GM18868 (cell line): ENCODE data around the gene OOSP1.
"Not testable (repeated sequence)": the region's sequence is repeated elsewhere in the genome, so short reads cannot be mapped to it uniquely, and the experiment has no call there.

Experiments used
- ATAC-seq: cut with Tn5 transposase; IDR thresholded peaks from one replicate; pipeline ENCODE4 v1.9.1; 2021; ENCODE audit warnings: mild to moderate bottlenecking, moderate library complexity; ENCODE audit not compliant: unreplicated experiment

Gene OOSP1

GRCh38 chr11:59938132-59938531 lies at the start of gene OOSP1:
TSS of gene OOSP1 (plus strand) at chr11:59938432. CDS start at chr11:59938455, 23 bp downstream.
- ATAC-seq, result no peak

- no peak for ATAC-seq
Measured at GRCh38 chr11:59891781-59892181, 46.5 kb upstream of the OOSP1 start.

GRCh38 chr11:59894616-59895015 lies 43.6 kb upstream of the OOSP1 start:
- no peak for ATAC-seq

- no peak for ATAC-seq
Measured at GRCh38 chr11:59898046-59898445, 40.2 kb upstream of the OOSP1 start.

GRCh38 chr11:59898650-59899049 lies 39.6 kb upstream of the OOSP1 start:
- no peak for ATAC-seq

GRCh38 chr11:59899532-59899931 lies 38.7 kb upstream of the OOSP1 start:
- ATAC-seq, result no peak

GRCh38 chr11:59900366-59901126 lies 37.7 kb upstream of the OOSP1 start:
- ATAC-seq, result no peak

GRCh38 chr11:59901306-59901705 lies 36.9 kb upstream of the OOSP1 start:
- ATAC-seq, result no peak

GRCh38 chr11:59903569-59903968 lies 34.7 kb upstream of the OOSP1 start:
- not testable (repeated sequence) for ATAC-seq

GRCh38 chr11:59918480-59918879 lies 19.8 kb upstream of the OOSP1 start:
- ATAC-seq, result no peak

GRCh38 chr11:59918987-59919589 lies 19.1 kb upstream of the OOSP1 start:
- ATAC-seq, result no peak

- no peak for ATAC-seq
Measured at GRCh38 chr11:59923813-59924212, 14.4 kb upstream of the OOSP1 start.

- no peak for ATAC-seq
Measured at GRCh38 chr11:59931688-59932087, 6.5 kb upstream of the OOSP1 start.

- ATAC-seq, result no peak
Measured at GRCh38 chr11:59938718-59939117, 486 bp downstream of the OOSP1 start.

- ATAC-seq, result no peak
Measured at GRCh38 chr11:59939482-59939881, 1.2 kb downstream of the OOSP1 start.

- no peak for ATAC-seq
Measured at GRCh38 chr11:59941091-59941490, 2.9 kb downstream of the OOSP1 start.

GRCh38 chr11:59943997-59944714 lies 5.9 kb downstream of the OOSP1 start:
- ATAC-seq, result no peak

- ATAC-seq, result no peak
Measured at GRCh38 chr11:59944720-59945119, 6.5 kb downstream of the OOSP1 start.

- no peak for ATAC-seq
Measured at GRCh38 chr11:59953463-59954218, 15.4 kb downstream of the OOSP1 start.

- no peak for ATAC-seq
Measured at GRCh38 chr11:59954219-59954847, 16.1 kb downstream of the OOSP1 start.

GRCh38 chr11:59957094-59957493 lies 18.9 kb downstream of the OOSP1 start:
- ATAC-seq, result no peak
